NCI-H1105 (cell line): Measurements from ENCODE around the gene MCM6.
"Not testable (repeated sequence)": the region's sequence is repeated elsewhere in the genome, so short reads cannot be mapped to it uniquely, and the experiment has no call there.

Experiments
- DNase-seq: peaks from one replicate; lab custom pipeline; 2025; lab: John Stamatoyannopoulos, UW

The MCM6 gene

DNA sequence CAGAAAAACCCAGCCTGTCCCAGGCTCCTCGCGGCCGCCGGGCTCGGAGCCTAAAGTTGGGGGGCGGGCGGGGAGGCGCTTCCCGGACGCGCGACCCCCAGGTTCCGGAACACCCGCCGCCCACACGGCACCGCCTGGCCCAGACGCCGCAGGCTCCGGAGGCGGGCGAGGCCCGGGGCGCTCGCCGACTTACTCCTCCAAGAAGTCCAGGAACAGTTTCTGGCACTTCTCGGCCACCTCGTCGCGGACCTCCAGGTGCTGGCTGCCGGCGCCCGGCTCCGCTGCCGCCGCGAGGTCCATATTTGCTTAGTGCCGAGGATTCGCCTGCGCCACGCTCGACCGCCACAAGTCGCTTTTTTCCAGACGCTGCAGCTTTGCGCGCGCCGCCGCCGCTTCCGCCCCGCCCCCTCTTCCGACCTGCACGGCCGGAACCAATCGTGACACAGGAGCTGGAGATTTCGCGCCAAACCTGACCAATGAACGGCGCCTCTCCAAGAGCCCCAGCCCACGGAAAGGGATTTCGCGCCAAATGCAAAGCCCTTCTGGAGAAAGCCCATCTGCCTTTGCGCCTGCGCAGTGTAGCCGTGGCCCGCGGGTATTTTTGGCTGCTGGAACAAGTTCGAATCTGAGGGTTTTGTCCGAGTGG lies at the start of gene MCM6:
MCM6 (minus strand) TSS at position 378 of the 646 bp plus-strand sequence; CDS start at position 300, 78 bp downstream.
- peak; percentile 98 for DNase-seq

DNA sequence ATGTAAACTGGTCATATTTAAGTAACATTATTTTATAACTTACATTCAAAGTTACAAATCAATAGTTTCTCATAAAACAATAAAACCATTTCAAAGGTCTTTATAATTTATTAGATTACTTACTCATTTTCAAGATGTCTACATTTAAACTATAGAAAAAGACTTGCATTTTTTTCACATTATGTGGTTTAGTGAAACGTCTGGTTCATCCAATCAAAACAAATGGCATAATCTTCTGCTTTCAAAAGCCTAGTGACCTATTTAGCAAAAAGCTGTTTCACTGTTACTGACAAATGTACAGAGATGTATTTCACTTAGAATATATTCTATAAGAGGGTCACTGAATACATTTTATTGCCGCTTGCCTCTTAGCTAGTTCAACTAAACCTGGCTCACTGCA lies 49.3 kb upstream of the MCM6 start:
- no peak for DNase-seq

GRCh38 chr2:135916207-135916606 lies 40.0 kb upstream of the MCM6 start:
- DNase-seq = peak; percentile 10

DNA sequence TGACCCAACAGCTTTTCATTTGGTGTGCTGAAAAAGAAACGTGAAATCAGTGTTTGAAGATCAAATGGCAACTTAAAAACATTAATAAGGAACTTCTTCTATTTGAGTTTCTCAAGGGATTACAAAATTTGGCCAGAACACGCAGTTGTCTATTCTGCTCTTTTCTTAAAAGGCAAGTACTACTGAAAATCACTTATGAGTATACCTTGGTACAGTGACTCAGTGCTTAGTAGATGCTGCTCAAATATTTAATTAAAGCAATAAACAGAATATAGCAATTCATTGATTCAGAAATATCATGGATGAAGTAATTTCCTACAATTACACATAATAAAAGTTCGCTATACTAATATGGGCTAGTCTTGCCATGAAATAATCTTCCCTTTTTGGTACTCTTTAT lies 38.2 kb upstream of the MCM6 start:
- DNase-seq = no peak

DNA sequence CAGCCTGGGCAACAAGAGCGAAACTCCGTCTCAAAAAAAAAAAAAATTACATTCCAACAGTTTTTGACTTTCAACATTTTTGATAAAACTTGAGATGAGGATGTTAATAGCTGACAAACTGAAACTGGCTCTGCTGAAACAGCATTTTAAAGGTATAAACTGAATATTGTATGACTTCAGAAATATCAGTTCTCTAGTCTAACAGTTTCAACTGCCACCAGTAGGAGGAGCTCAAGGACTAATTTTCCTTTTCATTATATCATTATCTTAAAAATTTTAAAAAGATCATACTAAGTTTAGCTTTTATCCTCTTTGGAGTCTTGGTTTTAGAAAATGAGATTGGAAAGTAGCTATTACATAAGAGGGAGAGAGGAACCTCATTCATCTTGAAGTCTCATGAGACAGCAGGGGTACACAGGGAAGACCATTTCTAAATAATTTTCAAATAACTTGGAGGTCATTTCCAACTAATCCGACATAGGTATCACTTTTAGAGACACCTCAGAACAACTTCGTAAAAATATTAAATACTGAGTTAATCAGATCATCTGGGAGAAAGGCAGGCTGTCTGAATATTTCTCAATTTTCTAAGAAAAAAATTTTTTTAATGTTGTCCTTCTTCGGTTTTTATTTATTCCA lies 37.6 kb upstream of the MCM6 start:
- no peak for DNase-seq

DNA sequence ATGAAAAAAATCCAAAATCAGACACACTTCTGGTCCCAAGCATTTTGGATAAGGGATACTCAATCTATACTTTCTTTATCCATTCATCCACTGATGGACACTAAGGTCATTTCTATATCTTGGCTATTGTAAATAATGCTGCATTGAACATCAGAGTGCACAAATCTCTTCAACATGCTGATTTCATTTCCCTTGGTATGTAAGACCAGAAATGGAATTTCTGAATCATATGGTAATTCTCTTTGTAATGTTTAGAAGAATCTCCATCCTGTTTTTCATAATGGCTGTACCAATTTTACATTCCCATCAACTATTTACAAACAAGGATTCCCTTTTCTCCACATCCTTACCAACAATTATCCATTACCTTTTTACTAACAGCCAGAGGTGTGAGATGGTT lies 33.7 kb upstream of the MCM6 start:
- DNase-seq = no peak

DNA sequence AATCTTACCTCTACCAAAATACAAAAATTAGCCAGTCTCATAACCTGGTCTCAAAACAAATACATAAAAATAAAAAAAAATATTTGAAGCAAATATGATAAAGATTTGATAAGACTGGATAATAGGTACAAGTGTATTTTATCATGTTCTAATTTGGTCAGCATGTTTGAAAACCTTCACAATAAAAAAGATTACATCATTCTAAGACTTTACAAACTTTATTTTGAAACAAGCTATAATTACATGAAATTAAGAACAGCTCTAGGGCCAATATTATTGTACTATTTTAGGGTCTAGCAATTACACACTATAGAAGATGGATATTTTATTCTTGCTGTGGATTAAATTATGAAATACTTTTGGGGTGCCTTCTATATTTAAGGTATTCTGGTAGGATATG lies 29.4 kb upstream of the MCM6 start:
- no peak for DNase-seq

GRCh38 chr2:135904341-135904989 lies 28.2 kb upstream of the MCM6 start:
- no peak for DNase-seq

DNA sequence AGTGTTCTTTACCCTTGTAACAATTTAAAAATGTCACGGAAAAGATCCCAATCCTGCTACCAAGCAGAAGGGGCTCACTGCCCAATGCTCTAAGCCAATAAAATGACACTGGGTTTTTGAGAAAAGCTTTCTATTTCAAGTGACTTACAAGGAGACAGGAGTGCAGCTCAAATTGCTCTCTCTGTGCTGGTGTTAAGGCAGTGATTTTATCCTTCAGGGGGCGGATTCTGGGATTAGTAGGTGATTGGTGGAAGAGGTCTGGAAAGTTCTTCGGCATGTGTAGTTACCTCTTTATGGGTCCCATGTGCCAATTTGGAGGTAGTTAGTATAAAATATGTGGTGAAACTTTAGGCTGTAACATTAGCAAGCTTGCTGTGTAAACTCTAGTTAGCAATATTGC lies 27.4 kb upstream of the MCM6 start:
- DNase-seq = no peak

- no peak for DNase-seq
These were observed 23.3 kb upstream of the MCM6 start for GRCh38 chr2:135899567-135899966.

DNA sequence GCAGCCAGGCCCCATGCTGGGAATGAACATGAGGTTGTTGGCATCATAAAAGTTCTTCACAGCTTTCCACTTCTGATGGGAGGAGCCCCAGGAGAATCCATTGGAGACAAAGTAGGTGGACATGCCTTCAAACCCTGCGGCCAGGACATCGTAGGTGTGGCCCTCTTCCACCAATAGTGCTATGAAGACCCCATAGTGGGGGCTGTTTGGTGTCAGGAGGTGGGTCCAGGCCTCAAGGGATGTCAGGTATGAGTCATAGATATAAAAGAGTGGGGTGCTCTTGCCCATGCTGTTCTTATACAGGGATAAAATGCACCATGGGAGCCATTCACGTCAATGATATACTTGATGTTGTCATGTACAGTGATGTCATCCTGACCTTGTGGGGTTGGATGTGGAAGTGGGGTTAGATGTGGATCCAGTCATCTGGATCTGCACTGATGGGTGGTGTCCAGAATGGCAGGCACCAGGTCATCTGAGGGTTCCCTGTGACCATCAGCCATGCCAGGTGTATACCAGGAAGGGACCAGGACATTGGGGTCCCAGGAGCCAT lies 22.1 kb upstream of the MCM6 start:
- no peak for DNase-seq

- no peak for DNase-seq
These were observed 18.7 kb upstream of the MCM6 start for GRCh38 chr2:135894930-135895329.

GRCh38 chr2:135893374-135893794 lies 17.1 kb upstream of the MCM6 start:
- no peak for DNase-seq

DNA sequence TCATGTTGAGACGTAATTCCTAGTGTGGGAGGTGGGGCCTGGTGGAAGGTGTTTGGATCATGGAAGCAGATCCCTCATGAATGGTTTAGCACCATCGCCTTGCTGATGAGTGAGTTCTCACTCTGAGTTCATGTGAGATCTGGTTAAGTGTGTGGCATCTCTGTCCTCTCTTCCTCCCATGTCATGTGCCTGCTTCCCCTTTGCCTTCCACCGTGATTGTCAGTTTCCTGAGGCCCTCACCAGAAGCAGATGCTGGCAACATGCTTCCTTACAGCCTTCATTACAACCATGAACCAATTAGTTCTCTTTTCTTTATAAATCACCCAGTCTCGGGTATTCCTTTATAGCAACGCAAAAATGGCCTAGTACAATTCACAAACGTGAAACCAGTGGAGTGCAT lies 14.6 kb upstream of the MCM6 start:
- no peak for DNase-seq

- DNase-seq = no peak
These were observed 13.9 kb upstream of the MCM6 start for GRCh38 chr2:135890149-135890548.

DNA sequence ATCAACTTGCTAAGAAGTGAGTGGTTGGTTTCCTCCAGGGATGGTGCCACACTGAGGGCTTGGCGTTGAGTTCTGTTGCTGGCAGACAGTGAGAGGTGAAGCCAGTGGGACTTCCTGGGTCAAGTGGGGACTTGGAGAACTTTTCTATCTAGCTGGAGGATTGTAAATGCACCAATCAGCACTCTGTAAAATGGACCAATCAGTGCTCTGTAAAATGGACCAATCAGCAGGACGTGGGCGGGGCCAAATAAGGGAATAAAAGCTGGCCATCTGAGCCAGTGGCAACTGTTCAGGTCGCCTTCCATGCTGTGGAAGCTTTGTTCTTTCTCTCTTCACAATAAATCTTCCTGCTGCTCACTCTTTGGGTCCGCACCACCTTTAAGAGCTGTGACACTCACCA lies 12.3 kb upstream of the MCM6 start:
- DNase-seq = not testable (repeated sequence)

GRCh38 chr2:135885709-135886108 lies 9.5 kb upstream of the MCM6 start:
- DNase-seq = no peak

- DNase-seq = no peak
These were observed 6.2 kb upstream of the MCM6 start for GRCh38 chr2:135882415-135882814.

GRCh38 chr2:135876770-135877169 lies 527 bp upstream of the MCM6 start:
- not testable (repeated sequence) for DNase-seq

DNA sequence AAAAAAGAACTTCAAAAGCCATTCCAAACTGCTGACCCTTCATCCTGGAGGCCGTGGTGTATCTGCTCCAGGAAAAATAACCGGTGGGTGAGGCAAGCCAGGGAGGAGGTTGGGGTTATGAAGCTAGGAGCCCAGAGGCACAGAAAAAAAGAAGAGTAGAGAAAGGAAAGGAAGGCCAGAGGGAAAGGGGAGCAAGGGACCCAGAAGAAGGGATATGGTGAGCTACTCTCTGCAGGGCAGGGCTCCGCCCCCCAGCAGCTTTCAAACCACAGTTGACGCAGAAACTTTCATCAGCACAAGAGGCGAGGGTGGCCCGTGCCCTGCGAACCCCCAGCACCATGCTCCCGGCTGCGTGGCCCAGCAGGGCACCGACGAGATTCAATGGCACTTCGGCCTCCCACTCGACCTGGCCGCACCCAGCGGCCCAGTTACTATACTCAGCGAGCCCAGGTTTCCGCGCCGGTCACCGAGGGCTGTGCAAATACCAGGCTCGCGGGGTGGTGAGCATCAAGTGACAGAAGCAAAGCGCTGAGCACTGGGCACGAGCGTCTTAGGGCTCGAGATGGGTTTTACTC lies 665 bp downstream of the MCM6 start:
- DNase-seq = peak; percentile 34

DNA sequence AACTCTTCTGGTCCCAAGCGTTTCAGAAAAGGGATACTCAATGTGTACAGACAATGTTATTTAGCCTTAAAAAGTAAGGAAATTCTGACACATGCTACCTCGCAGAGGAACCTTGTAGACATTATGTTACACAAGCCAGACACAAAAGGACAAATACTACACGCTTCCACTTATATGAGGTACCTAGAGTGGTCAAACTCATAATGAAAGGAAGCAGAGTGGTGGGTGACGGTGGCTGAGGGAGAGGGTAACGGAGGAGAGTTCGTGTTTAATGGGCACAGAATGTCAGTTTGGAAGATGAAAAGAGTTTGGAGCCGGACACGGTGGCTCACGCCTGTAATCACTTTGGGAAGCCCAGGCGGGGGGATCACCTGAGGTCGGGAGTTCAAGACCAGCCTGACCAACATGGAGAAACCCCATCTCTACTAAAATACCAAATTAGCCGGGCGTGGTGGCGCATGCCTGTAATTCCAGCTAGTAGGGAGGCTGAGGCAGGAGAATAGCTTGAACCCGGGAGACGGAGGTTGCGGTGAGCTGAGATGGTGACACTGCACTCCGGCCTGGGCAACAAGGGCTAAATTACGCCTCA lies 1.4 kb downstream of the MCM6 start:
- no peak for DNase-seq

DNA sequence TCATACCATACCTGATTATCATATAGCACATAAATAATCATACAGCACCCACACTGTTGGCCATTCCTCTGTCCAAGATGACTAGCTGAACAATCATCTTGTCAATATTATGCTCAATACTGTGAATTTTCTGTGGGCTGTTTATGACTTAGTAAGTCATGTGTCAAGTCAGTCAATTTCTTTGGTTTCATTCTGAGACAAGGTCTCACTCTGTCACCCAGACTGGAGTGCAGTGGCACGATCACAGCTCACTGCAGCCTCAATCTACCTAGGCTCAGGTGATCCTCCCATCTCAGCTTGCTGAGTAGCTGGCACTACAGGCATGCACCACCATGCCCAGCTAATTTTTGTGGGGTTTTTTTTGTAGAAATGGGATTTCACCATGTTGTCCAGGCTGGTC lies 5.7 kb downstream of the MCM6 start:
- DNase-seq = no peak
